Body of pancreas (tissue), 4 donors: Measurements from ENCODE around the gene CD79A.

Experiments used
- POLR2A ChIP-seq, 3 donors: fragments of 450-650 bp; IDR thresholded peaks; one replicate each; pipeline ENCODE4 v1.6.1; 2016; ENCODE audit warnings: antibody characterized with exemption in 3 of 3, mild to moderate bottlenecking in 2 of 3
- TF ChIP-seq, protein P1 (sequence below), 7 experiments: fragments of 450-650 bp in 4 of 7; fragments of 200-600 bp in 3 of 7; sonication (generic) in 3 of 7; IDR thresholded peaks; one replicate each; pipeline ENCODE4 v1.5.1; 2016 to 2019; ENCODE audit warnings: antibody characterized with exemption in 7 of 7

DNA sequence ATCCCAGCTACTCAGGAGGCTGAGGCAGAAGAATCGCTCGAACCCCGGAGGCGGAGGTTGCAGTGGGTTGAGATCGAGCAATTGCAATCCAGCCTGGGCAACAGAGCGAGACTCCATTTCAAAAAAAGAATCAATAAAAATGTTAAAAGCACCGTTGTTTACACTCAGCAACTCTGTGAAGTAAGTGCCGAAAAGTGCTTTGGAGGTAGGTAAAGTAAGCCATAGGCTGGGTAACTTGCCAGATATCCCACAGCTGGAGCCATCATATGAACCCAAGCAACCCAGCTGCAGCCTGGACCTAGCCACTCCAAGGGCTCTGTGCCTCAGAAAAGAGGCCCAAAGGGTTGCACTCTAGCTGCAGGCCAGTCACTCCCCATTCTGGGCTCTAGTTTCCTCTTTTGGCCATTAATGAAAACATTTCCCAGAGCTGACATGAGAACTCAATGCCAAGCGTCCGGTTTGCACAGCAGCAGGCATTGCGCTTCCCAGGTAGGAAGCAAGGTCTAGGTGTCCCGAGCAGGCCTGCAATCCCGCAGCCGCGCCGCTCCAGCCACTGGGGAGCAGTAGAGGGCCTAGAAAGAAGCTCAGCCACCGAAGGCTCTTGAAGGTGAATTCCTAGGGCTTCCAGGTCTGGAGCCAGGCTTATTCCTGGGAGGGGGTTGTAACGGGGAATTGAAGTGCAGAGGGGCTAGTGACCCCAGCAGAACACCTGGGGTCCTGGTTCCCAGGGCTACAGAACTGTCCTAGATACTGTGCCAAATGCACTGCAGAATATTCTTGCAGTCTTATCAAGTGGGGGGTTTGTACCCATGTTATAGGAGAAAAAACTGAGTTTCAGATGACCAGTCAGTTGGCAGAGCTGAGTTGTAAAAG is 4.1 kb upstream of the CD79A start:
- peak in 1 of 3 donors; percentile 19 for TF ChIP-seq POLR2A (IDR thresholded peaks at IDR 0.05)
- TF ChIP-seq, protein P1, sequence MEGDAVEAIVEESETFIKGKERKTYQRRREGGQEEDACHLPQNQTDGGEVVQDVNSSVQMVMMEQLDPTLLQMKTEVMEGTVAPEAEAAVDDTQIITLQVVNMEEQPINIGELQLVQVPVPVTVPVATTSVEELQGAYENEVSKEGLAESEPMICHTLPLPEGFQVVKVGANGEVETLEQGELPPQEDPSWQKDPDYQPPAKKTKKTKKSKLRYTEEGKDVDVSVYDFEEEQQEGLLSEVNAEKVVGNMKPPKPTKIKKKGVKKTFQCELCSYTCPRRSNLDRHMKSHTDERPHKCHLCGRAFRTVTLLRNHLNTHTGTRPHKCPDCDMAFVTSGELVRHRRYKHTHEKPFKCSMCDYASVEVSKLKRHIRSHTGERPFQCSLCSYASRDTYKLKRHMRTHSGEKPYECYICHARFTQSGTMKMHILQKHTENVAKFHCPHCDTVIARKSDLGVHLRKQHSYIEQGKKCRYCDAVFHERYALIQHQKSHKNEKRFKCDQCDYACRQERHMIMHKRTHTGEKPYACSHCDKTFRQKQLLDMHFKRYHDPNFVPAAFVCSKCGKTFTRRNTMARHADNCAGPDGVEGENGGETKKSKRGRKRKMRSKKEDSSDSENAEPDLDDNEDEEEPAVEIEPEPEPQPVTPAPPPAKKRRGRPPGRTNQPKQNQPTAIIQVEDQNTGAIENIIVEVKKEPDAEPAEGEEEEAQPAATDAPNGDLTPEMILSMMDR (IDR thresholded peaks at IDR 0.05), result peak; percentile 52 to 85 (median 77)
